A673 (cell line): ENCODE data around the gene MYLK.

ENCODE experiments used
- CTCF ChIP-seq: fragments of 300-800, 200-600 bp; sonication (generic); conservative IDR thresholded peaks from 2 replicates; pipeline ENCODE4 v1.5.1; 2017; ENCODE audit warnings: low read depth, mild to moderate bottlenecking, antibody characterized with exemption, low read length, moderate library complexity, mixed read lengths
- EZH2 ChIP-seq: fragments of 200-600 bp; sonication (generic); IDR thresholded peaks from 2 replicates; pipeline ENCODE4 v1.6.1; 2017; ENCODE audit warnings: borderline replicate concordance, low read depth, mild to moderate bottlenecking, mixed read lengths, antibody characterized with exemption, low read length; ENCODE audit not compliant: poor library complexity, severe bottlenecking

GRCh38 chr3:123624302-123624701 is 259.8 kb downstream of the MYLK start:
- TF ChIP-seq EZH2 (no peak), CTCF (no peak)
